GM23248 (cell line): Measurements from ENCODE around the gene CDC73. TPM values are rescaled to one million over a fixed set of nuclear protein-coding genes. Genes with fewer than 3 reads are reported as not detected.
"Not testable (repeated sequence)": the region's sequence is repeated elsewhere in the genome, so short reads cannot be mapped to it uniquely, and the experiment has no call there.

Experiments used
- DNase-seq: peaks from one replicate; pipeline ENCODE4 v3.0.0-alpha.2; 2015
- H2AFZ ChIP-seq: fragments of 200-600 bp; sonication (generic); 2 replicates; pipeline ENCODE4 v1.6.1; 2016; ENCODE audit warnings: antibody characterized with exemption
- H3F3A ChIP-seq: fragments of 200-600 bp; sonication (generic); 2 replicates; pipeline ENCODE4 v1.6.1; 2016; ENCODE audit warnings: mild to moderate bottlenecking, antibody characterized with exemption, mixed run types; ENCODE audit not compliant: insufficient read depth
- H3K27ac ChIP-seq: fragments of 200-600 bp; sonication (generic); 2 replicates; pipeline ENCODE4 v1.5.1; 2016; ENCODE audit warnings: mild to moderate bottlenecking
- H3K27me3 ChIP-seq: fragments of 200-600 bp; sonication (generic); replicated peaks from 2 replicates; pipeline ENCODE4 v1.6.1; 2016; ENCODE audit warnings: mild to moderate bottlenecking; ENCODE audit not compliant: insufficient read depth
- H3K36me3 ChIP-seq: fragments of 200-600 bp; sonication (generic); 2 replicates; pipeline ENCODE4 v1.6.1; 2016; ENCODE audit warnings: low read depth, mild to moderate bottlenecking
- H3K4me1 ChIP-seq: fragments of 200-600 bp; sonication (generic); 2 replicates; pipeline ENCODE4 v1.6.1; 2016; ENCODE audit warnings: mild to moderate bottlenecking; ENCODE audit not compliant: insufficient read depth
- H3K4me2 ChIP-seq: fragments of 200-600 bp; sonication (generic); one replicate; pipeline ENCODE4 v1.6.1; 2016; ENCODE audit warnings: mild to moderate bottlenecking; ENCODE audit not compliant: unreplicated experiment
- H3K4me3 ChIP-seq: fragments of 200-600 bp; sonication (generic); 2 replicates; pipeline ENCODE4 v1.5.1; 2016; ENCODE audit warnings: mild to moderate bottlenecking
- H3K79me2 ChIP-seq: fragments of 200-600 bp; sonication (generic); 2 replicates; pipeline ENCODE4 v1.6.1; 2016; ENCODE audit warnings: mild to moderate bottlenecking; ENCODE audit not compliant: insufficient read depth
- H3K9ac ChIP-seq: fragments of 200-600 bp; sonication (generic); 2 replicates; pipeline ENCODE4 v1.6.1; 2016; ENCODE audit warnings: mild to moderate bottlenecking
- H3K9me2 ChIP-seq: fragments of 200-600 bp; sonication (generic); 2 replicates; pipeline ENCODE4 v1.6.1; 2016; ENCODE audit warnings: mixed run types, mild to moderate bottlenecking, moderate library complexity; ENCODE audit not compliant: insufficient read depth
- H3K9me3 ChIP-seq: fragments of 200-600 bp; sonication (generic); one replicate; pipeline ENCODE4 v1.6.1; 2017; ENCODE audit warnings: low read depth
- H4K20me1 ChIP-seq: fragments of 200-600 bp; sonication (generic); 2 replicates; pipeline ENCODE4 v1.6.0; 2016; ENCODE audit not compliant: insufficient read depth
- EZH2 ChIP-seq: fragments of 200-600 bp; sonication (generic); IDR thresholded peaks from 2 replicates; pipeline ENCODE4 v1.6.1; 2018; ENCODE audit warnings: antibody characterized with exemption, mild to moderate bottlenecking; ENCODE audit not compliant: insufficient read depth, poor library complexity, severe bottlenecking
- EZH2phosphoT487 ChIP-seq: fragments of 200-600 bp; sonication (generic); IDR thresholded peaks from 2 replicates; pipeline ENCODE4 v1.6.1; 2018; ENCODE audit warnings: antibody characterized with exemption, moderate library complexity, mild to moderate bottlenecking, low read depth; ENCODE audit not compliant: insufficient read depth
- WGBS, 2 experiments: methylation state at CpG; one replicate each; pipeline ENCODE4 v1.1.6; 2015 to 2017; ENCODE audit warnings: low lambda C conversion rate in 2 of 2, low coverage in 1 of 2; ENCODE audit errors: missing lambda C conversion rate in 2 of 2; 5-methylcytosine and 5-hydroxymethylcytosine counted together
- in situ Hi-C: fragments of 300-500 bp; cut with MboI; formaldehyde crosslinking; loops from 2 replicates; pipeline ENCODE4 v1.15.0; 2020
- polyA plus RNA-seq: library from polyadenylated mRNA; unstranded; fragments of >200 nt; fragmentation: Nextera tagmentation; extraction: Ambion mirVana; gene quantifications from 2 replicates; pipeline ENCODE4 v1.2.1, GENCODE V29; 2016
- total RNA-seq: library from RNA; depleted of rRNA; stranded (reverse); fragments of >200 nt; shearing (Covaris generic); gene quantifications from 2 replicates; pipeline ENCODE4 v1.2.3, GENCODE V29; 2014

CDC73 gene
- total and polyA plus RNA-seq, 2 experiments from 2014 or later: 29.1 to 50.9 TPM

DNA sequence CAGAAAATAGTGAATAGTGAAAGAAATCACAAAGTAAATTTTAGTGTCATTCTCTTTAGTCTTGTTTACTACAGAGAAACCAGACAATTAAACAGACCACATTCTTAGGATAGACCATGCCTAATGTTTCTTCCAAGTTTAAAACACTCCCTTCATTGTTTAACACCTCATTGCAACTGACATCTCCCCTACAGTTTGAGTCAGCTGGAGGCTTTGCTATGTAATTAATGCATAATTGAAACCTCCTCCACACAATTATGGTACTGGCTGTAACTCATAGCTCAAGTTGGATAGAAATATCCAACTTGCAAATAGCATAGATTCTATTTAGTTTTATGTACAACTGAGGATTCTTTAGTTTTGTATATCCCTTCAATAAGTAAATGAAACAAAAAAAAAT is 99.8 kb downstream of the CDC73 start:
- Histone ChIP-seq H3K27ac (no peak overlapping the region), H4K20me1 (no peaks in the 10 kb centered on the region), H3K36me3 (peaks cover 22% of the 10 kb centered on the region), H2AFZ (no peak overlapping the region), H3K9me2 (no peaks in the 10 kb centered on the region), H3F3A (peaks cover 14% of the 10 kb centered on the region; the same call in 1 of the 2 replicates), H3K4me1 (peaks cover 7% of the 10 kb centered on the region; the same call in 1 of the 2 replicates), H3K4me2 (no peak overlapping the region), H3K27me3 (no peaks in the 10 kb centered on the region), H3K4me3 (no peak overlapping the region), H3K9ac (no peak overlapping the region), H3K9me3 (no peaks in the 10 kb centered on the region), H3K79me2 (peaks cover 74% of the 10 kb centered on the region)
- in situ Hi-C loops: no loop called here
- no peak for TF ChIP-seq EZH2
- no peak for TF ChIP-seq EZH2phosphoT487
- DNase-seq: no peak

DNA sequence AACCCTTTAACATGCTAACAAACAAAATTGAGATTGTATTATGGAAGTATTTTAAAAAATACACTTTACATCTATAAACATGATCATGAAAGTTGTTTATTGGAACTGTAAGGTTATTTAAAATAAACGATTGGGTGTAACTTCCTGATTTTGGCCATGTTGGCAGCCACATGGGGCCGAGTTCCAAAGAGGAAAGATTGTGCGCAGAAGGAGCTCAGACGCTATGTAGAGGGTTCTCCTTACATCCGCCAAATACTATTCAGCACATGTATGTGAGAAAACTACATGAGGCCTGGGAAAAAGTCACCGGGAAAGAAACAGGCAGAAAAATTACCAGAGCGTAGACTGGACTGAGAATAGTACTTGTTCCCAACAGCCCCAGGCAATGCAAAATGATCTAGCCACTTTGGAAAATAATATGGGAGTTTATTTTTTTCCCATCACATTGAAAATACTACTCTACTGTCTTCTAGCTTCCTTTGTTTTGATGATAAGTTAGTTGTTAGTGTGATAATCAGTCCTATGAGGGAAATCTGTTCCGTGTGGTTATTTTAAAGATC is 100.3 kb downstream of the CDC73 start:
- WGBS, 2 experiments: 88 to 89% methylated on average over 8 of the region's 8 CpGs
- no peak overlapping the region for H3K4me3 ChIP-seq
- no peak overlapping the region for H3K27ac ChIP-seq
- H3K79me2 ChIP-seq: peaks cover 79% of the 10 kb centered on the region
- in situ Hi-C loops: no loop called here
- no peaks in the 10 kb centered on the region for H3K9me3 ChIP-seq
- peaks cover 14% of the 10 kb centered on the region; the same call in 1 of the 2 replicates for H3F3A ChIP-seq
- no peak overlapping the region for H2AFZ ChIP-seq
- DNase-seq: no peak
- peaks cover 7% of the 10 kb centered on the region; the same call in 1 of the 2 replicates for H3K4me1 ChIP-seq
- no peaks in the 10 kb centered on the region for H4K20me1 ChIP-seq
- H3K36me3 ChIP-seq: peaks cover 22% of the 10 kb centered on the region
- no peak for TF ChIP-seq EZH2
- no peak for TF ChIP-seq EZH2phosphoT487
- no peak overlapping the region for H3K9ac ChIP-seq
- no peak overlapping the region for H3K4me2 ChIP-seq
- no peaks in the 10 kb centered on the region for H3K9me2 ChIP-seq
- H3K27me3 ChIP-seq: no peaks in the 10 kb centered on the region

DNA sequence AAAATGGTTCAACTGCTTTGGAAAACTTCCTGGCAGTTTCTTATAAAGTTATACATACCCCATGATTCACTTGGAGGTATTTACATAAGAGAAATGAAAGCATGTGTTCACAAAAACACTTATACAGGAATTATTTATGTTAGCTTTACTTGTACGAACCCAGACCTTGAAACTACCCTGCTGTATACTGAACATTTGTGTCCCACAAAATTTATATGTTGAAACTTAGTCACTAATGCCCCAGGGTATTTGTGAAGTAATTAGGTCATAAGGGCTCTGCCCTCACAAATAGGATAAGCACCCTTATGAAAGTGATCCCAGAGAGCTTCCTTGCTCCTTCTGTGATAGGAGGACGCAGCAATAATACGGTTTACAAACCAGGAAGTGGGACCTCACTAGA is 107.3 kb downstream of the CDC73 start:
- Histone ChIP-seq H3K4me1 (no peaks in the 10 kb centered on the region), H3K36me3 (peaks cover 13% of the 10 kb centered on the region; the same call in 1 of the 2 replicates), H2AFZ (no peak overlapping the region), H3K27ac (no peak overlapping the region), H3K4me3 (no peak overlapping the region), H3K9me3 (no peaks in the 10 kb centered on the region), H3K79me2 (peaks cover 74% of the 10 kb centered on the region), H3K27me3 (no peaks in the 10 kb centered on the region), H4K20me1 (no peaks in the 10 kb centered on the region), H3F3A (no peaks in the 10 kb centered on the region), H3K4me2 (no peak overlapping the region), H3K9me2 (no peaks in the 10 kb centered on the region), H3K9ac (no peak overlapping the region)
- TF ChIP-seq EZH2phosphoT487 (no peak), EZH2 (no peak)
- in situ Hi-C loops: no loop called here
- WGBS, 2 experiments: 91 to 100% methylated on average over 3 of the region's 3 CpGs
- no peak for DNase-seq

DNA sequence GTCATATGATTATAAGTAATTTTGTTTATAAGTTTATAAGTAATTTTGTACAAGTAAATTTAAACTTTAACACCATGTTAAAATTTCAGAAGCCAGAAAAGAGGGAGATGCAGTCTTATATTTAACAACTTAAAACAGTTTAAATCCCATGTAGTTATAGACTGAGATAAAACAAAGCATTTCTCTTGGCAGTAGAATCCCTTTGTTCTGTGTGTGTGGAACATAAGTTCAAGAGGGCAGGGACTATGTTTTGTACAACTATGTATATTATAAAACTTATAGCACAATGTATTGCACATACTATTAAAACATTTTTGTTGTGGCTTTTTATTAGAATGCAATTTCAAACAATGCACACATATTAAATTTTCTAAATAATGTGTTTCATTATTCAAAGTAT is 109.3 kb downstream of the CDC73 start:
- in situ Hi-C loops, H3F3A ChIP-seq, H3K27me3 ChIP-seq, H3K4me1 ChIP-seq, H3K9me2 ChIP-seq, DNase-seq, H2AFZ ChIP-seq, H3K9ac ChIP-seq, H3K27ac ChIP-seq, H4K20me1 ChIP-seq, H3K9me3 ChIP-seq, H3K4me2 ChIP-seq, H3K4me3 ChIP-seq: not testable (repeated sequence)
- Histone ChIP-seq H3K36me3 (peaks cover 15% of the 10 kb centered on the region), H3K79me2 (peaks cover 54% of the 10 kb centered on the region)

DNA sequence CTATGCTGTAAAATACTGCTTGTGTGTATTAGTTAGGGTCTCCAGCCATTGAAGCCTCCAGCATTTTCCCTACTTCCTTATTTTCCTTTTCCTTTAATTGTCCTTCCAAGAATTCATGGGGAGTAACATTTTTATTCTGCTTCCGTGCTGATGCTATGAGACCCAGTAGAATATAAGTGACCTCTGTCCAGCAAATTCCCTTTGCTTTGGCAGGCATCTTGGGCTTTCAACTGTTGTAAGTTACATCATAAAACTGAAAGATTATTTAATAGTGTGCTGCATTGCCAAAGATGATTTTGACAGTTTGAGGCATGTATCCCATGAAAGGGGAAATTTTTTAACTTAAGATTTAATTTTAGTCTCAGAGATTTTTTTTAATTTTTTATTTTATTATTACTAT is 112.7 kb downstream of the CDC73 start:
- H3K4me3 ChIP-seq: no peak overlapping the region
- H3K79me2 ChIP-seq: peaks cover 28% of the 10 kb centered on the region
- no peaks in the 10 kb centered on the region for H3K9me2 ChIP-seq
- H3K4me1 ChIP-seq: no peaks in the 10 kb centered on the region
- H3K9ac ChIP-seq: no peak overlapping the region
- no peak overlapping the region for H3K27ac ChIP-seq
- TF ChIP-seq EZH2 (no peak), EZH2phosphoT487 (no peak)
- in situ Hi-C loops: no loop called here
- H4K20me1 ChIP-seq: no peaks in the 10 kb centered on the region
- H3F3A ChIP-seq: no peaks in the 10 kb centered on the region
- WGBS, 2 experiments: 43 to 66% methylated on average over 1 of the region's 1 CpG
- H3K4me2 ChIP-seq: no peak overlapping the region
- H3K27me3 ChIP-seq: no peaks in the 10 kb centered on the region
- DNase-seq: no peak
- peaks cover 27% of the 10 kb centered on the region for H3K36me3 ChIP-seq
- no peak overlapping the region for H2AFZ ChIP-seq
- no peaks in the 10 kb centered on the region for H3K9me3 ChIP-seq
